HEK293 (cell line): Measurements from ENCODE around the gene ERGIC1.

Experiments used
- EGR2 ChIP-seq: fragments of 450-650 bp; formaldehyde crosslinking; IDR thresholded peaks from 2 replicates; pipeline ENCODE4 v1.5.1; 2016; ENCODE audit warnings: low read depth, missing biosample characterization, missing genetic modification characterization
- GLIS1 ChIP-seq: fragments of 450-650 bp; formaldehyde crosslinking; IDR thresholded peaks from 2 replicates; pipeline ENCODE4 v1.5.1; 2016; ENCODE audit warnings: missing biosample characterization, missing genetic modification characterization
- HIC1 ChIP-seq: fragments of 450-650 bp; formaldehyde crosslinking; IDR thresholded peaks from 2 replicates; pipeline ENCODE4 v1.5.1; 2016; ENCODE audit warnings: missing biosample characterization, missing genetic modification characterization
- HOXC10 ChIP-seq: sonication (generic); formaldehyde crosslinking; IDR thresholded peaks from 2 replicates; pipeline ENCODE4 v1.8.1; 2023; ENCODE audit warnings: mild to moderate bottlenecking, missing genetic modification reagents
- PRDM1 ChIP-seq: fragments of 450-650 bp; formaldehyde crosslinking; IDR thresholded peaks from 2 replicates; pipeline ENCODE4; 2016; ENCODE audit warnings: missing biosample characterization, missing genetic modification characterization
- PRDM10 ChIP-seq: fragments of 450-650 bp; formaldehyde crosslinking; IDR thresholded peaks from 2 replicates; pipeline ENCODE4 v1.5.1; 2016; ENCODE audit warnings: missing biosample characterization, missing genetic modification characterization
- REPIN1 ChIP-seq: fragments of 450-650 bp; formaldehyde crosslinking; IDR thresholded peaks from 2 replicates; pipeline ENCODE4 v1.5.1; 2017; ENCODE audit warnings: missing biosample characterization, missing genetic modification characterization, low read depth
- SETDB1 ChIP-seq: IDR thresholded peaks from one replicate; pipeline ENCODE4 v1.6.1; 2017; ENCODE audit warnings: mild to moderate bottlenecking, low read length, moderate library complexity, mixed read lengths; ENCODE audit not compliant: insufficient read length
- ZBTB21 ChIP-seq: fragments of 450-650 bp; formaldehyde crosslinking; IDR thresholded peaks from 2 replicates; pipeline ENCODE4 v1.5.1; 2017; ENCODE audit warnings: missing biosample characterization, missing genetic modification characterization
- ZEB2 ChIP-seq: fragments of 450-650 bp; formaldehyde crosslinking; IDR thresholded peaks from 2 replicates; pipeline ENCODE4 v1.5.1; 2016; ENCODE audit warnings: missing biosample characterization, missing genetic modification characterization
- ZFP3 ChIP-seq: fragments of 450-650 bp; formaldehyde crosslinking; IDR thresholded peaks from 2 replicates; pipeline ENCODE4 v1.5.1; 2016; ENCODE audit warnings: low read depth, missing biosample characterization, missing genetic modification characterization
- ZNF138 ChIP-seq: fragments of 450-650 bp; formaldehyde crosslinking; IDR thresholded peaks from 2 replicates; pipeline ENCODE4 v1.5.1; 2016; ENCODE audit warnings: missing biosample characterization, missing genetic modification characterization, borderline replicate concordance
- ZNF175 ChIP-seq: fragments of 450-650 bp; formaldehyde crosslinking; IDR thresholded peaks from 2 replicates; pipeline ENCODE4 v1.5.1; 2016; ENCODE audit warnings: missing biosample characterization, missing genetic modification characterization
- ZNF211 ChIP-seq: fragments of 450-650 bp; formaldehyde crosslinking; IDR thresholded peaks from 2 replicates; pipeline ENCODE4 v1.5.1; 2016; ENCODE audit warnings: low read depth, missing biosample characterization, missing genetic modification characterization
- ZNF24 ChIP-seq: fragments of 450-650 bp; formaldehyde crosslinking; IDR thresholded peaks from 2 replicates; pipeline ENCODE4 v1.5.1; 2016; ENCODE audit warnings: missing biosample characterization, missing genetic modification characterization
- ZNF350 ChIP-seq: fragments of 450-650 bp; formaldehyde crosslinking; IDR thresholded peaks from 2 replicates; pipeline ENCODE4 v1.5.0; 2017; ENCODE audit warnings: missing biosample characterization, mild to moderate bottlenecking, missing genetic modification characterization
- ZNF354C ChIP-seq: fragments of 450-650 bp; formaldehyde crosslinking; IDR thresholded peaks from 2 replicates; pipeline ENCODE4 v1.5.1; 2016; ENCODE audit warnings: missing biosample characterization, missing genetic modification characterization, low read depth, borderline replicate concordance
- ZNF398 ChIP-seq: fragments of 450-650 bp; formaldehyde crosslinking; IDR thresholded peaks from 2 replicates; pipeline ENCODE4 v1.5.1; 2017; ENCODE audit warnings: missing biosample characterization, missing genetic modification characterization
- ZNF416 ChIP-seq: fragments of 450-650 bp; formaldehyde crosslinking; IDR thresholded peaks from 2 replicates; pipeline ENCODE4 v1.5.1; 2016; ENCODE audit warnings: missing biosample characterization, missing genetic modification characterization
- ZNF449 ChIP-seq: fragments of 450-650 bp; formaldehyde crosslinking; IDR thresholded peaks from 2 replicates; pipeline ENCODE4 v1.5.1; 2017; ENCODE audit warnings: missing biosample characterization, mild to moderate bottlenecking, missing genetic modification characterization, moderate library complexity
- ZNF549 ChIP-seq: fragments of 450-650 bp; IDR thresholded peaks from 2 replicates; pipeline ENCODE4 v1.5.1; 2018; ENCODE audit warnings: missing biosample characterization, missing genetic modification characterization, mild to moderate bottlenecking, inconsistent platforms, moderate library complexity
- ZNF561 ChIP-seq: fragments of 450-650 bp; IDR thresholded peaks from 2 replicates; pipeline ENCODE4 v1.5.1; 2018; ENCODE audit warnings: missing biosample characterization, missing genetic modification characterization, borderline replicate concordance
- ZNF621 ChIP-seq: fragments of 450-650 bp; formaldehyde crosslinking; IDR thresholded peaks from 2 replicates; pipeline ENCODE4 v1.5.1; 2017; ENCODE audit warnings: missing biosample characterization, missing genetic modification characterization
- ZNF664 ChIP-seq: fragments of 450-650 bp; formaldehyde crosslinking; IDR thresholded peaks from 2 replicates; pipeline ENCODE4 v1.5.1; 2016; ENCODE audit warnings: missing biosample characterization, missing genetic modification characterization
- ZNF776 ChIP-seq: fragments of 450-650 bp; formaldehyde crosslinking; IDR thresholded peaks from 2 replicates; pipeline ENCODE4 v1.5.0; 2017; ENCODE audit warnings: missing biosample characterization, missing genetic modification characterization, borderline replicate concordance
- ZNF830 ChIP-seq: fragments of 450-650 bp; IDR thresholded peaks from 2 replicates; pipeline ENCODE4 v1.5.0; 2018; ENCODE audit warnings: missing biosample characterization, missing genetic modification characterization, low read depth, mild to moderate bottlenecking, moderate library complexity
- TF ChIP-seq, protein P1 (sequence below): fragments of 450-650 bp; formaldehyde crosslinking; IDR thresholded peaks from 2 replicates; pipeline ENCODE4 v1.5.1; 2016; ENCODE audit warnings: missing biosample characterization, missing genetic modification characterization

Gene ERGIC1

GRCh38 chr5:172901012-172901780 lies 67.1 kb downstream of the ERGIC1 start (continued):
- TF ChIP-seq ZNF449 (peak; percentile 99), ZNF416 (tag by site-specific recombination) (no peak), EGR2 (tag by site-specific recombination) (peak; percentile 77), HIC1 (tag by site-specific recombination) (0 out of 2 replicates have a peak, but pooled peaks have one; percentile 48), ZNF350 (no peak), ZNF776 (tag by site-specific recombination) (no peak), ZNF24 (tag by site-specific recombination) (0 out of 2 replicates have a peak, but pooled peaks have one; percentile 31), ZNF211 (tag by site-specific recombination) (no peak), ZNF664 (tag by site-specific recombination) (no peak), SETDB1 (no peak), PRDM1 (no peak), ZNF398 (tag by site-specific recombination) (peak; percentile 93), ZNF175 (tag by site-specific recombination) (no peak), GLIS1 (tag by site-specific recombination) (peak; percentile 99), ZNF621 (tag by site-specific recombination) (no peak), PRDM10 (peak; percentile 30; the same call in 1 of the 2 replicates), ZNF549 (tag by site-specific recombination) (no peak), ZNF830 (no peak), ZBTB21 (tag by site-specific recombination) (peak; percentile 65), ZEB2 (peak; percentile 56), ZNF138 (tag by site-specific recombination) (no peak), HOXC10 (CRISPR knock-in tag) (no peak), ZNF561 (tag by site-specific recombination) (no peak), ZNF354C (tag by site-specific recombination) (no peak), REPIN1 (tag by site-specific recombination) (no peak), ZFP3 (tag by site-specific recombination) (no peak)
- TF ChIP-seq, protein P1, sequence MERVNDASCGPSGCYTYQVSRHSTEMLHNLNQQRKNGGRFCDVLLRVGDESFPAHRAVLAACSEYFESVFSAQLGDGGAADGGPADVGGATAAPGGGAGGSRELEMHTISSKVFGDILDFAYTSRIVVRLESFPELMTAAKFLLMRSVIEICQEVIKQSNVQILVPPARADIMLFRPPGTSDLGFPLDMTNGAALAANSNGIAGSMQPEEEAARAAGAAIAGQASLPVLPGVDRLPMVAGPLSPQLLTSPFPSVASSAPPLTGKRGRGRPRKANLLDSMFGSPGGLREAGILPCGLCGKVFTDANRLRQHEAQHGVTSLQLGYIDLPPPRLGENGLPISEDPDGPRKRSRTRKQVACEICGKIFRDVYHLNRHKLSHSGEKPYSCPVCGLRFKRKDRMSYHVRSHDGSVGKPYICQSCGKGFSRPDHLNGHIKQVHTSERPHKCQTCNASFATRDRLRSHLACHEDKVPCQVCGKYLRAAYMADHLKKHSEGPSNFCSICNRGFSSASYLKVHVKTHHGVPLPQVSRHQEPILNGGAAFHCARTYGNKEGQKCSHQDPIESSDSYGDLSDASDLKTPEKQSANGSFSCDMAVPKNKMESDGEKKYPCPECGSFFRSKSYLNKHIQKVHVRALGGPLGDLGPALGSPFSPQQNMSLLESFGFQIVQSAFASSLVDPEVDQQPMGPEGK: peak; percentile 72
